Activated CD8-positive, alpha-beta memory T cell treated with anti-CD3 and anti-CD28 coated beads, Interleukin-2, amount 50 U/mL, for 48 hours (primary cell): ENCODE results near the gene CALCR.
"Not testable (repeated sequence)": the region's sequence is repeated elsewhere in the genome, so short reads cannot be mapped to it uniquely, and the experiment has no call there.

Experiments used
- DNase-seq: peaks from one replicate; pipeline ENCODE4 v3.0.0-alpha.2; 2020

CALCR gene

GRCh38 chr7:93559639-93560491 is 14.7 kb downstream of the CALCR start:
- no peak for DNase-seq

GRCh38 chr7:93558705-93559614 is 15.6 kb downstream of the CALCR start:
- DNase-seq: no peak

GRCh38 chr7:93551931-93552330 is 22.6 kb downstream of the CALCR start:
- DNase-seq: no peak

- no peak for DNase-seq
Observed at GRCh38 chr7:93551063-93551895, 23.2 kb downstream of the CALCR start.

GRCh38 chr7:93547716-93548115 is 26.8 kb downstream of the CALCR start:
- DNase-seq: no peak

- DNase-seq: no peak
Observed at GRCh38 chr7:93544691-93545090, 29.8 kb downstream of the CALCR start.

GRCh38 chr7:93538061-93538460 is 36.5 kb downstream of the CALCR start:
- DNase-seq: no peak

GRCh38 chr7:93535616-93536015 is 38.9 kb downstream of the CALCR start:
- DNase-seq: no peak

GRCh38 chr7:93530701-93531100 is 43.8 kb downstream of the CALCR start:
- DNase-seq: no peak

- no peak for DNase-seq
Observed at GRCh38 chr7:93516834-93517233, 57.7 kb downstream of the CALCR start.

GRCh38 chr7:93515144-93515543 is 59.4 kb downstream of the CALCR start:
- DNase-seq: no peak

- no peak for DNase-seq
Observed at GRCh38 chr7:93509303-93509702, 65.2 kb downstream of the CALCR start.

GRCh38 chr7:93503088-93503487 is 71.4 kb downstream of the CALCR start:
- DNase-seq: no peak

- not testable (repeated sequence) for DNase-seq
Observed at GRCh38 chr7:93491860-93492259, 82.7 kb downstream of the CALCR start.

- DNase-seq: no peak
Observed at GRCh38 chr7:93476491-93477344, 97.8 kb downstream of the CALCR start.

GRCh38 chr7:93475811-93476210 is 98.7 kb downstream of the CALCR start:
- no peak for DNase-seq

- no peak for DNase-seq
Observed at GRCh38 chr7:93471456-93471855, 103.1 kb downstream of the CALCR start.

- no peak for DNase-seq
Observed at GRCh38 chr7:93463764-93464163, 110.8 kb downstream of the CALCR start.

- no peak for DNase-seq
Observed at GRCh38 chr7:93461350-93461749, 113.2 kb downstream of the CALCR start.

- no peak for DNase-seq
Observed at GRCh38 chr7:93453262-93453661, 121.3 kb downstream of the CALCR start.

- no peak for DNase-seq
Observed at GRCh38 chr7:93448176-93448575, 126.3 kb downstream of the CALCR start.

GRCh38 chr7:93447509-93447908 is 127.0 kb downstream of the CALCR start:
- no peak for DNase-seq
